ENCODE results near the gene OPTC.

DNA sequence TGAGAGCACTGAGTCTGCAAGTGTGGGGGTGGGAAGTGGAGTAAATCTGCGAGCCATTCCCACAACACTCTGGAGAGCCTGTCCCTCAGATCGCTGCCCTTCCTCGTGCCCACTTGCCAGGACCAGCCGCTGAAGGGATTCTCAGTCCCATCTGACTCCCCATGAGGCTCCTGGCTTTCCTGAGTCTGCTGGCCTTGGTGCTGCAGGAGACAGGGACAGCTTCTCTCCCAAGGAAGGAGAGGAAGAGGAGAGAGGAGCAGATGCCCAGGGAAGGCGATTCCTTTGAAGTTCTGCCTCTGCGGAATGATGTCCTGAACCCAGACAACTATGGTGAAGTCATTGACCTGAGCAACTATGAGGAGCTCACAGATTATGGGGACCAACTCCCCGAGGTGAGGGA, 1.9 kb downstream of the OPTC start:
- TF ChIP-seq POLR2AphosphoS5 (IDR thresholded peaks at IDR 0.05; ENCODE audit: low read depth, low read length) (no peak), TAF1 (IDR thresholded peaks at IDR 0.05; ENCODE audit: low read depth, low read length) (no peak), POLR2A (IDR thresholded peaks at IDR 0.05; ENCODE audit: low read depth, low read length) (no peak)

Measured in GM12891 (cell line).